ENCODE data around the gene EIF4G2.

DNA sequence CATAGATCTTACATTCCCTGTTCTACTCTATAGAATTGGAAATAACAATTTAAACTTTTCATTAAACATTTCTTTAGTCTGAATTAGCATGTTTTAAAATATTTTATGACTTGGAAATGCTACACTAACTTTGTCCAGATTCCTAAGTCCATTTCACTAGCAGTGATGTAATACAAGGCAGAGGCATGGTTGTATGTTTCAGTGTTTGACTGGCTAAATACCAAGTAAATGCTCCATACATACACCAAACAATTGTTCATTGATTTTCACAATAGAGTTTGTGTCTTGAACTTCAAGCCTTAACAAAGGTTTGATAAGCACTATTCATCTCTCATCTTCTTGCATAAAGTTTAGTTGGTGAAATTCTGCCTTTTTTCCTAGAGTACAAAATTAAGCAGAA is 35.6 kb upstream of the EIF4G2 start:
- TF ChIP-seq CTCF (IDR thresholded peaks at IDR 0.05) (no peak), POLR2A (IDR thresholded peaks at IDR 0.05) (no peak)
